T follicular helper cell (primary cell): Measurements from ENCODE around the gene GOLGA2.

Experiments
- DNase-seq: peaks from one replicate; pipeline ENCODE4 v3.0.0-alpha.2; 2020; ENCODE audit warnings: low read depth

The GOLGA2 gene

DNA sequence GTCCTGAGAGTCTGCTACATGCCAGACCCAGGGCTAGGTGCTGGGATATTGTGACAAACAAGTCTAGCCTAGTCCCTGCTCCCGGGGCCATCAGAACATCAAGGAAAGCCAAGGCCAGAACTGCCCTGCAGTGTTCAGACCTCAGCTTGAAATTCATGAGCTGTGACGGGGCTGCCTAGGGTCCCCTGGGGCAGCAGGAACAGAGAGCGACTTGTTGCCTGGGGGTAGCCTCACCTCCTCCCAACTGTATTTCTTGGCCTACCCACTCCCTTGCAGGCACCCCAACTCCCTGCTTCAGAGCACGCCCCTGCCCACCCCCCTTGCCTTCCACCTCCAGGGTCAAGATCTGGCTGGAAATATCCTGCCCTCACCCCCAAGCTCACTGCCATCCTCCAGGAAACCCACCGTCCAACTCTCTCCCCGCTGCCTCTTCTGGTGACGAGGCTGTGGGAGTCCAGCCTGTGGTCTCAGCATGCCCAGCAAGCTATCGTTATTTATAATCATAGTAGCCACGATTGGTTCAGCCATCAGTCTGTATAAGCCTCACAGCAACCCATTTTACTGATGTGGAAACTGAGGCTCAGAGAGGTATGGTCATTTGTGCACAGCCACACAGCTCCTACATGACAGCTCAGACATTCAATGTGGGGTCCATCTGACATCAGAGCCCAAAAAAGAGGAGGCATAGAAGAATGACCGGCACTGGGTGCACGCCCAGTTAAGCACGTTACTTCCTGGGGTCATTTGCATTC lies 61.9 kb downstream of the GOLGA2 start:
- DNase-seq, result no peak

DNA sequence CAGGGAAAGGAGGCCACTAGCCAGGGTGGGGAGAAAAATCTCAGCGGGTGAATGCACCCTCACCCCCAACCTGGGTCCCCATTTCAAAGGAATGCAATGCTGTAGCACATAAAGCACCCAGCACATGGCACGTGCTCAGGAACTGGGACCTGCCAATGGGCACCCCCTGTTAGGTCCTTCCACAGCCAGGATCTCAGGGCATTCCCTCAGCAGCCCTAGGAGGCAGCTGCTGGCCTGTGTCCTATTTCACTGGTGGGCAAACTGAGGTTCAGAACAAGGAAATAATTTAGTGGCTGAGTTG lies 63.9 kb downstream of the GOLGA2 start:
- no peak for DNase-seq

DNA sequence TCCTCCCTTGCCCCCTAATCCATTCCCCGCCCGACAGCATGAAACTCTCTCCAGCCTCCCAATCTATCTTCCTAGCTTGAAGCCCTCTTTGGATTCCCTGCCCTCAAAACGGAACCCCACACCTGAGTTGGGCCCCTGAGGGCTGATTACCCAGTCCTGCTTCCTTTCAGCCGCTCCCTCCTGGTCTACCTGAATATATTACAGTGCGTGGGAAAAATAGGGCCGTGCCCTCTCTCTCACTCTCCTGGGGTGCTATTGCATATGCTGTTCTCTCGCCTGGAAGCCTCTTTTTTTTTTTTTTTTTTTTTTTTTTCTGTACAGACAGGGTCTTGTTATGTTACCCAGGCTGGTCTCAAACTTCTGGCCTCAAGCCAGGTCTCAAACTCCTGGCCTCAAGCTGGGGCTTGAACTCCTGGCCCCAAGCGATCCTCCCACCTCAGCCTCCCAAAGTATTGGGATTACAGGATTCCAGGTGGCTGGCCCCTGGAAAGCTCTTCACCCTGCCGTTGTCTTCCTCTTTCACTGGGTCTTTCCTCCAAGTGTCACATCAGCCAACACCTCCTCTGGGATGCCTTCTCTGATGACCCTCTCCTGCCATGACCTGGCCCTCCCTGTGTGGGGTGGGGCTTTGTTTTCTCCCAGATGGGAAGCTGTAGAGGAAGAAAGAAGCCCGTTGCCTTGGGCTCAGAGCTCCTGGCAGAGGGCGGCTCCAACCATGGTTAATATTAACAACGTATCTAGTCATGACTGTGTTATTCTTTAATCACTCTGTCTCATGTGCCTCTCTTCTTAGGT lies 64.4 kb downstream of the GOLGA2 start:
- no peak for DNase-seq

- no peak for DNase-seq
Observed at GRCh38 chr9:128208946-128209669, 66.7 kb downstream of the GOLGA2 start.

GRCh38 chr9:128208386-128208785 lies 67.4 kb downstream of the GOLGA2 start:
- no peak for DNase-seq

- no peak for DNase-seq
Observed at GRCh38 chr9:128206916-128207910, 68.6 kb downstream of the GOLGA2 start.

- no peak for DNase-seq
Observed at GRCh38 chr9:128206484-128206883, 69.3 kb downstream of the GOLGA2 start.
